SH-SY5Y (cell line): Measurements from ENCODE around the gene HECTD4.

Experiments used
- GATA2 ChIP-seq: IDR thresholded peaks from 2 replicates; pipeline ENCODE4 v1.6.1; 2011; ENCODE audit warnings: mild to moderate bottlenecking, low read depth, low read length
- GATA3 ChIP-seq: IDR thresholded peaks from 2 replicates; pipeline ENCODE4 v1.6.1; 2011; ENCODE audit warnings: low read depth, mild to moderate bottlenecking, low read length, moderate library complexity

- no peak for TF ChIP-seq GATA2
- TF ChIP-seq GATA3: no peak
Measured at GRCh38 chr12:112333019-112333418, 49.2 kb downstream of the HECTD4 start.
